IMR-90 (cell line): Measurements from ENCODE around the gene KCNQ5.

Source experiments
- BHLHE40 ChIP-seq: fragments of 150-350 bp; IDR thresholded peaks from 2 replicates; pipeline ENCODE4 v1.6.1; 2016; ENCODE audit warnings: mild to moderate bottlenecking, low read depth, low read length
- CHD1 ChIP-seq: IDR thresholded peaks from 2 replicates; pipeline ENCODE4 v1.6.1; 2012; ENCODE audit warnings: low read depth, low read length, improper control_type of control experiment
- CTCF ChIP-seq: conservative IDR thresholded peaks from 2 replicates; pipeline ENCODE4 v1.5.1; 2012; ENCODE audit warnings: mild to moderate bottlenecking, low read depth, low read length, improper control_type of control experiment
- FOS ChIP-seq: fragments of 150-350 bp; IDR thresholded peaks from 2 replicates; pipeline ENCODE4 v1.6.1; 2016; ENCODE audit warnings: low read depth, low read length
- MAZ ChIP-seq: IDR thresholded peaks from 2 replicates; pipeline ENCODE4 v1.6.1; 2012; ENCODE audit warnings: low read depth, mild to moderate bottlenecking, low read length, improper control_type of control experiment, moderate library complexity, borderline replicate concordance
- POLR2A ChIP-seq: IDR thresholded peaks from 2 replicates; pipeline ENCODE4 v1.6.1; 2012; ENCODE audit warnings: mild to moderate bottlenecking, low read depth, low read length
- RAD21 ChIP-seq: IDR thresholded peaks from 2 replicates; pipeline ENCODE4 v1.6.1; 2012; ENCODE audit warnings: low read length, improper control_type of control experiment
- SMC3 ChIP-seq: fragments of 150-350 bp; IDR thresholded peaks from 2 replicates; pipeline ENCODE4 v1.6.1; 2016; ENCODE audit warnings: low read depth, mild to moderate bottlenecking, antibody characterized with exemption, low read length, moderate library complexity
- TF ChIP-seq, protein P1 (sequence below): fragments of 150-350 bp; IDR thresholded peaks from 2 replicates; pipeline ENCODE4 v1.6.1; 2017; ENCODE audit warnings: mild to moderate bottlenecking, antibody characterized with exemption, low read length, low read depth

- TF ChIP-seq CTCF = no peak
- TF ChIP-seq, protein P1, sequence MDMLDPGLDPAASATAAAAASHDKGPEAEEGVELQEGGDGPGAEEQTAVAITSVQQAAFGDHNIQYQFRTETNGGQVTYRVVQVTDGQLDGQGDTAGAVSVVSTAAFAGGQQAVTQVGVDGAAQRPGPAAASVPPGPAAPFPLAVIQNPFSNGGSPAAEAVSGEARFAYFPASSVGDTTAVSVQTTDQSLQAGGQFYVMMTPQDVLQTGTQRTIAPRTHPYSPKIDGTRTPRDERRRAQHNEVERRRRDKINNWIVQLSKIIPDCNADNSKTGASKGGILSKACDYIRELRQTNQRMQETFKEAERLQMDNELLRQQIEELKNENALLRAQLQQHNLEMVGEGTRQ = no peak
- TF ChIP-seq CHD1 = no peak
- no peak for TF ChIP-seq POLR2A
- TF ChIP-seq MAZ = no peak
- no peak for TF ChIP-seq SMC3
- no peak for TF ChIP-seq RAD21
- TF ChIP-seq BHLHE40 = no peak
- TF ChIP-seq FOS = no peak
Measured at GRCh38 chr6:72813807-72814596, 192.1 kb downstream of the KCNQ5 start.
